SK-N-SH (cell line): ENCODE measurements around the gene ETV1.

Source experiments
- EP300 ChIP-seq, 2 experiments: IDR thresholded peaks; 2 replicates each; pipeline versions ENCODE4 v1.4.0 to v1.6.1; 2012; ENCODE audit warnings: borderline replicate concordance in 1 of 2, low read depth in 1 of 2, low read length in 1 of 2
- EZH2phosphoT487 ChIP-seq: fragments of 200-600 bp; sonication (generic); IDR thresholded peaks from 2 replicates; pipeline ENCODE4 v1.6.1; 2017; ENCODE audit warnings: low read depth, mixed run types, mild to moderate bottlenecking, antibody characterized with exemption, moderate library complexity, borderline replicate concordance
- FOSL2 ChIP-seq: IDR thresholded peaks from 2 replicates; pipeline ENCODE4 v1.4.0; 2012; ENCODE audit warnings: low read depth, mild to moderate bottlenecking, moderate library complexity, borderline replicate concordance
- PBX3 ChIP-seq: IDR thresholded peaks from 2 replicates; pipeline ENCODE4; 2012
- POLR2AphosphoS5 ChIP-seq: IDR thresholded peaks from 2 replicates; pipeline ENCODE4 v1.6.1; 2012; ENCODE audit warnings: low read depth, low read length
- REST ChIP-seq: IDR thresholded peaks from 2 replicates; pipeline ENCODE4 v1.6.1; 2012; ENCODE audit warnings: mild to moderate bottlenecking, low read depth, low read length, moderate library complexity
- TAF1 ChIP-seq: IDR thresholded peaks from 2 replicates; pipeline ENCODE4 v1.6.1; 2012; ENCODE audit warnings: low read depth, mild to moderate bottlenecking, low read length, moderate library complexity, borderline replicate concordance
- YY1 ChIP-seq: IDR thresholded peaks from 2 replicates; pipeline ENCODE4 v1.4.0; 2012; ENCODE audit warnings: low read depth, mild to moderate bottlenecking
- TF ChIP-seq, protein P1 (sequence below): fragments of 200-600 bp; sonication (generic); IDR thresholded peaks from 2 replicates; pipeline ENCODE4 v1.6.1; 2017; ENCODE audit warnings: antibody characterized with exemption, mild to moderate bottlenecking, moderate library complexity
- TF ChIP-seq, protein P2 (sequence below): IDR thresholded peaks from 2 replicates; pipeline ENCODE4 v1.4.0; 2012; ENCODE audit warnings: low read depth, borderline replicate concordance

DNA sequence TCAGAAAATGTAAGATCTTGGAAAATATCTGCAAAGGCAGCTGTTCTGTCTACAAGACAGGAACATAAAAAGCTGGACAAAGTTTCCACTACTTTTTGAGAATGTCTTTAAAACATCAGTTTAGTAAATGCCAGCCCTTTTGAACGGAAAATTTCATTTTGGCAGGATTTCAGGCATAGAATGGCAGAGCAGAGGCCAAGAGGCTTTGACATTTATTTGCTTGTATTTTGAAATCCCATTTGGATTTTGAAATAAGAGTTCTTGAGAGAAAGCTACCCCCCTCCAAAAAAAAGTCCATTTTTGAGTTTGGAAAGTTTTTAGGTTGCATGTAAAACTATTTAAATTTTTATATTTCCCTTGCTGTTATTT is 3.1 kb upstream of the ETV1 start:
- no peak for TF ChIP-seq EZH2phosphoT487
- TF ChIP-seq, protein P1, sequence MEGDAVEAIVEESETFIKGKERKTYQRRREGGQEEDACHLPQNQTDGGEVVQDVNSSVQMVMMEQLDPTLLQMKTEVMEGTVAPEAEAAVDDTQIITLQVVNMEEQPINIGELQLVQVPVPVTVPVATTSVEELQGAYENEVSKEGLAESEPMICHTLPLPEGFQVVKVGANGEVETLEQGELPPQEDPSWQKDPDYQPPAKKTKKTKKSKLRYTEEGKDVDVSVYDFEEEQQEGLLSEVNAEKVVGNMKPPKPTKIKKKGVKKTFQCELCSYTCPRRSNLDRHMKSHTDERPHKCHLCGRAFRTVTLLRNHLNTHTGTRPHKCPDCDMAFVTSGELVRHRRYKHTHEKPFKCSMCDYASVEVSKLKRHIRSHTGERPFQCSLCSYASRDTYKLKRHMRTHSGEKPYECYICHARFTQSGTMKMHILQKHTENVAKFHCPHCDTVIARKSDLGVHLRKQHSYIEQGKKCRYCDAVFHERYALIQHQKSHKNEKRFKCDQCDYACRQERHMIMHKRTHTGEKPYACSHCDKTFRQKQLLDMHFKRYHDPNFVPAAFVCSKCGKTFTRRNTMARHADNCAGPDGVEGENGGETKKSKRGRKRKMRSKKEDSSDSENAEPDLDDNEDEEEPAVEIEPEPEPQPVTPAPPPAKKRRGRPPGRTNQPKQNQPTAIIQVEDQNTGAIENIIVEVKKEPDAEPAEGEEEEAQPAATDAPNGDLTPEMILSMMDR, result no peak
- no peak for TF ChIP-seq POLR2AphosphoS5
- no peak for TF ChIP-seq PBX3
- no peak for TF ChIP-seq EP300 (IDR thresholded peaks at IDR 0.05; ENCODE audit: borderline replicate concordance in 1 of 2, low read depth in 1 of 2, low read length in 1 of 2)
- TF ChIP-seq YY1, result no peak
- TF ChIP-seq, protein P2, sequence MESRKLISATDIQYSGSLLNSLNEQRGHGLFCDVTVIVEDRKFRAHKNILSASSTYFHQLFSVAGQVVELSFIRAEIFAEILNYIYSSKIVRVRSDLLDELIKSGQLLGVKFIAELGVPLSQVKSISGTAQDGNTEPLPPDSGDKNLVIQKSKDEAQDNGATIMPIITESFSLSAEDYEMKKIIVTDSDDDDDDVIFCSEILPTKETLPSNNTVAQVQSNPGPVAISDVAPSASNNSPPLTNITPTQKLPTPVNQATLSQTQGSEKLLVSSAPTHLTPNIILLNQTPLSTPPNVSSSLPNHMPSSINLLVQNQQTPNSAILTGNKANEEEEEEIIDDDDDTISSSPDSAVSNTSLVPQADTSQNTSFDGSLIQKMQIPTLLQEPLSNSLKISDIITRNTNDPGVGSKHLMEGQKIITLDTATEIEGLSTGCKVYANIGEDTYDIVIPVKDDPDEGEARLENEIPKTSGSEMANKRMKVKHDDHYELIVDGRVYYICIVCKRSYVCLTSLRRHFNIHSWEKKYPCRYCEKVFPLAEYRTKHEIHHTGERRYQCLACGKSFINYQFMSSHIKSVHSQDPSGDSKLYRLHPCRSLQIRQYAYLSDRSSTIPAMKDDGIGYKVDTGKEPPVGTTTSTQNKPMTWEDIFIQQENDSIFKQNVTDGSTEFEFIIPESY, result no peak
- no peak for TF ChIP-seq TAF1
- TF ChIP-seq FOSL2, result no peak
- no peak for TF ChIP-seq REST
